Heart left ventricle (tissue), 16 donors: ENCODE measurements around the gene GJB2. TPM values are rescaled to one million over a fixed set of nuclear protein-coding genes. Genes with fewer than 3 reads are reported as not detected.

Experiments used
- ATAC-seq, 4 donors: fragments of 200-7000 bp; cut with Tn5 transposase; one replicate each; pipeline ENCODE4 v1.9.1; 2020 to 2022; ENCODE audit warnings: moderate library complexity in 4 of 4, mild to moderate bottlenecking in 3 of 4, moderate number of reproducible peaks in 1 of 4
- DNase-seq, 5 donors: peaks; one replicate each; pipeline ENCODE4 v3.0.0-alpha.2; 2020
- H3K27ac ChIP-seq, 12 donors: fragments of 200-600 bp; sonication (generic) in 4 of 12; one replicate each; pipeline versions ENCODE4 v1.5.0 to v1.8.0; 2016 to 2022; ENCODE audit warnings: mild to moderate bottlenecking in 2 of 12
- H3K27me3 ChIP-seq, 9 donors: fragments of 200-600 bp; sonication (generic) in 2 of 9; one replicate each; pipeline versions ENCODE4 v1.5.1 to v1.8.0; 2016 to 2022; ENCODE audit warnings: mild to moderate bottlenecking in 3 of 9
- H3K36me3 ChIP-seq, 9 donors: fragments of 200-600 bp; sonication (generic) in 2 of 9; one replicate each; pipeline versions ENCODE4 v1.5.0 to v1.8.0; 2018 to 2022; ENCODE audit warnings: mild to moderate bottlenecking in 2 of 9
- H3K4me1 ChIP-seq, 12 donors: fragments of 200-600 bp; sonication (generic) in 4 of 12; one replicate each; pipeline versions ENCODE4 v1.5.0 to v1.8.0; 2016 to 2022; ENCODE audit warnings: mild to moderate bottlenecking in 3 of 12
- H3K4me3 ChIP-seq, 12 donors: fragments of 200-600 bp; sonication (generic) in 4 of 12; one replicate each; pipeline versions ENCODE4 v1.5.0 to v1.8.0; 2017 to 2022; ENCODE audit warnings: mild to moderate bottlenecking in 9 of 12, moderate library complexity in 4 of 12
- H3K9me3 ChIP-seq, 12 donors: fragments of 200-600 bp; sonication (generic) in 4 of 12; one replicate each; pipeline versions ENCODE4 v1.5.0 to v1.8.0; 2016 to 2022; ENCODE audit warnings: mild to moderate bottlenecking in 1 of 12
- CTCF ChIP-seq, 12 donors: fragments of 200-600 bp; sonication (generic) in 4 of 12; IDR thresholded peaks; one replicate each; pipeline versions ENCODE4 v1.5.0 to v1.8.0; 2018 to 2022; ENCODE audit warnings: antibody characterized with exemption in 12 of 12, mild to moderate bottlenecking in 5 of 12
- POLR2A ChIP-seq, 2 donors: fragments of 450-650 bp; IDR thresholded peaks; one replicate each; pipeline ENCODE4 v1.6.1; 2017; ENCODE audit warnings: antibody characterized with exemption in 2 of 2, mild to moderate bottlenecking in 2 of 2, moderate library complexity in 2 of 2
- WGBS, 4 donors: extraction: QIAGEN DNeasy Blood & Tissue Kit in 2 of 4; methylation state at CpG; one replicate each; pipeline versions ENCODE4 v1.1.5 to v1.1.7; 2013 to 2018; 5-methylcytosine and 5-hydroxymethylcytosine counted together
- intact Hi-C, 10 donors: fragments of 100-400 bp; cut with DNase I; formaldehyde crosslinking; loops; one replicate each; pipeline versions ENCODE4 v1.11.1 to v1.14.2; 2022
- polyA plus RNA-seq, 2 donors: library from polyadenylated mRNA; stranded (reverse); fragments of 200-250 nt; gene quantifications; one replicate each; pipeline ENCODE4 v1.2.3, GENCODE V29; 2013
- total RNA-seq, 9 donors: library from RNA; depleted of rRNA in 2 of 9; stranded (reverse); fragments of >200 nt in 2 of 9; fragmentation: NEBNext Ultra II Directional in 3 of 9; extraction: Animal tissue kit (Norgen Biotek cat#: 25700) in 3 of 9; gene quantifications; one replicate each; pipeline versions ENCODE4 v1.1.0 to v1.2.4, GENCODE V29; 2016 to 2023
- donor health status: ischemic (EF 13 %, LVEDD 7.1; RV severe dilation, severe dysfunction).
- donor health status: healthy with polysubstance abuse.
- donor health status: DM: no; HTN: yes; CAD: no.
- donor health status: DM: no; HTN: no; CAD: no.
- donor health status: ischemic (EF 25% LVEDD 6.9; RV normal size, moderate dysfunction).
- donor health status: ischemic (EF 25% LVEDD 5.7; RV mildly dilated, moderate dysfunction).
- donor health status: healthy.
- donor health status: DM: yes; HTN: yes; CAD: no.
- donor health status: ischemic (EF 35%, LVEDD 5.7; RV mildly dilated, moderate dysfunction).
- donor health status: nonischemic (EF 11% LVEDD 7.7; RV severe dilation, severe dysfunction).
- donor health status: DM: yes; HTN: yes; CAD: no.
- donor health status: PGD.
- donor health status: ischemic (EF 29% LVEDD 5.4; RV normal size, mild dysfunction).
- donor health status: nonischemic (EF 23%, LVEDD 6.1; RV moderate dilation, normal function).

Gene GJB2
- total and polyA plus RNA-seq, 11 donors, result 0.10 to 2.0 (median 0.26) TPM; not detected in 1

- H3K4me1 ChIP-seq, result peaks cover 0 to 6% (median 1%) of the 10 kb centered on the region in 12 donors
- intact Hi-C loops, result loop anchor here in 4 of 10 donors (5.0 to 10.0 kb wide), 2 partner anchors 738 to 741 kb away; no protein-coding TSS in a partner anchor
- TF ChIP-seq POLR2A (IDR thresholded peaks at IDR 0.05) (no peak), CTCF (IDR thresholded peaks at IDR 0.05) (no peak)
- H3K4me3 ChIP-seq, result no peak overlapping the region
- H3K36me3 ChIP-seq, result no peaks in the 10 kb centered on the region
- H3K27ac ChIP-seq, result no peak overlapping the region
- WGBS, 4 donors, result 71 to 82% (median 75%) methylated on average over 6 of the region's 6 CpGs
- no peak for DNase-seq
- H3K27me3 ChIP-seq, result peaks cover 0 to 12% (median 3%) of the 10 kb centered on the region in 9 donors
- no peaks in the 10 kb centered on the region for H3K9me3 ChIP-seq
- no peak for ATAC-seq
Observed at GRCh38 chr13:20186771-20187170, 6.0 kb downstream of the GJB2 start.

- ATAC-seq, result peak in 1 of 4 donors; percentile 32
- Histone ChIP-seq H3K9me3 (no peaks in the 10 kb centered on the region), H3K4me3 (no peak overlapping the region), H3K4me1 (peaks cover 0 to 6% (median 0%) of the 10 kb centered on the region in 12 donors), H3K27me3 (peaks cover 0 to 6% (median 0%) of the 10 kb centered on the region in 9 donors), H3K36me3 (no peaks in the 10 kb centered on the region), H3K27ac (no peak overlapping the region)
- TF ChIP-seq POLR2A (IDR thresholded peaks at IDR 0.05), result no peak
- TF ChIP-seq CTCF (IDR thresholded peaks at IDR 0.05), result no peak
- DNase-seq, result no peak
- intact Hi-C loops, result loop anchor here in 4 of 10 donors (5.0 to 10.0 kb wide), 2 partner anchors 739 to 742 kb away; no protein-coding TSS in a partner anchor
- WGBS, 4 donors, result 51 to 59% (median 52%) methylated on average over 11 to 12 of the region's 12 CpGs
Observed at GRCh38 chr13:20185366-20186056, 7.2 kb downstream of the GJB2 start.

- H3K36me3 ChIP-seq, result no peaks in the 10 kb centered on the region
- DNase-seq, result peak in 1 of 5 donors; percentile 45
- no peak overlapping the region for H3K4me3 ChIP-seq
- H3K27ac ChIP-seq, result no peak overlapping the region
- peak; percentile 78 to 82 (median 80) for ATAC-seq
- peaks cover 0 to 6% (median 0%) of the 10 kb centered on the region in 12 donors for H3K4me1 ChIP-seq
- WGBS, 4 donors, result 18 to 24% (median 22%) methylated on average over 5 of the region's 5 CpGs
- TF ChIP-seq POLR2A (IDR thresholded peaks at IDR 0.05), result no peak
- TF ChIP-seq CTCF (IDR thresholded peaks at IDR 0.05), result peak; percentile 70 to 88 (median 79)
- intact Hi-C loops, result loop anchor here in 8 of 10 donors (1.0 to 10.0 kb wide), 4 partner anchors 307 to 745 kb away; no protein-coding TSS in a partner anchor
- no peaks in the 10 kb centered on the region for H3K9me3 ChIP-seq
- peaks cover 0 to 30% (median 3%) of the 10 kb centered on the region in 9 donors for H3K27me3 ChIP-seq
Observed at GRCh38 chr13:20182231-20182846, 10.4 kb downstream of the GJB2 start.

GRCh38 chr13:20181188-20181587 is 11.6 kb downstream of the GJB2 start:
- no peak for TF ChIP-seq CTCF (IDR thresholded peaks at IDR 0.05)
- TF ChIP-seq POLR2A (IDR thresholded peaks at IDR 0.05), result no peak
- H3K4me3 ChIP-seq, result no peak overlapping the region
- H3K4me1 ChIP-seq, result peaks cover 0 to 6% (median 0%) of the 10 kb centered on the region in 12 donors
- H3K27me3 ChIP-seq, result peaks cover 0 to 35% (median 3%) of the 10 kb centered on the region in 9 donors
- no peak for ATAC-seq
- 27 to 46% (median 36%) methylated on average over 3 of the region's 3 CpGs for WGBS, 4 donors
- H3K9me3 ChIP-seq, result no peaks in the 10 kb centered on the region
- intact Hi-C loops, result loop anchor here in 7 of 10 donors (5.0 to 10.0 kb wide), 3 partner anchors 741 to 746 kb away; no protein-coding TSS in a partner anchor
- DNase-seq, result no peak
- H3K36me3 ChIP-seq, result no peaks in the 10 kb centered on the region
- H3K27ac ChIP-seq, result no peak overlapping the region
